ENCODE data around the gene COQ9. TPM values are rescaled to one million over a fixed set of nuclear protein-coding genes. Genes with fewer than 3 reads are reported as not detected.

COQ9 gene
- total and polyA plus RNA-seq, 7 donors, result 61.4 to 154 (median 74.5) TPM

GRCh38 chr16:57413733-57414132 is 33.5 kb upstream of the COQ9 start:
- no peak overlapping the region for H3K27ac ChIP-seq
- H3K36me3 ChIP-seq, result no peaks in the 10 kb centered on the region
- peaks cover 0 to 23% (median 17%) of the 10 kb centered on the region in 4 donors for H3K4me1 ChIP-seq
- TF ChIP-seq POLR2A (IDR thresholded peaks at IDR 0.05), result no peak
- no peak for TF ChIP-seq POLR2AphosphoS5 (IDR thresholded peaks at IDR 0.05)
- no peak for TF ChIP-seq EP300 (IDR thresholded peaks at IDR 0.05)
- TF ChIP-seq CTCF (IDR thresholded peaks at IDR 0.05), result no peak
- no peaks in the 10 kb centered on the region for H3K27me3 ChIP-seq
- H3K4me3 ChIP-seq, result no peak overlapping the region
- no peaks in the 10 kb centered on the region for H3K9me3 ChIP-seq
- intact Hi-C loops (cut with DNase I), result no loop called here
- WGBS, 2 donors, result 56 to 75% methylated on average over 7 of the region's 7 CpGs
- DNase-seq, result no peak

GRCh38 chr16:57416084-57416483 is 31.2 kb upstream of the COQ9 start:
- no peaks in the 10 kb centered on the region for H3K36me3 ChIP-seq
- TF ChIP-seq POLR2AphosphoS5 (IDR thresholded peaks at IDR 0.05) (no peak), CTCF (IDR thresholded peaks at IDR 0.05) (no peak), EP300 (IDR thresholded peaks at IDR 0.05) (no peak), POLR2A (IDR thresholded peaks at IDR 0.05) (no peak)
- 87 to 90% methylated on average over 16 of the region's 16 CpGs for WGBS, 2 donors
- no peak overlapping the region for H3K4me3 ChIP-seq
- peak; percentile 65 for DNase-seq
- no peak overlapping the region for H3K27ac ChIP-seq
- intact Hi-C loops (cut with DNase I), result loop anchor here (5.0 kb wide), 1 partner anchor 334 kb away; no protein-coding TSS in a partner anchor
- peaks cover 0 to 28% (median 20%) of the 10 kb centered on the region in 4 donors for H3K4me1 ChIP-seq
- H3K9me3 ChIP-seq, result no peaks in the 10 kb centered on the region
- H3K27me3 ChIP-seq, result no peaks in the 10 kb centered on the region

GRCh38 chr16:57419506-57419905 is 27.8 kb upstream of the COQ9 start:
- TF ChIP-seq CTCF (IDR thresholded peaks at IDR 0.05) (no peak), EP300 (IDR thresholded peaks at IDR 0.05) (no peak), POLR2A (IDR thresholded peaks at IDR 0.05) (no peak), POLR2AphosphoS5 (IDR thresholded peaks at IDR 0.05) (no peak)
- Histone ChIP-seq H3K36me3 (no peaks in the 10 kb centered on the region), H3K27ac (peak overlapping the region in 2 of 4 donors; percentile 23 to 29), H3K4me3 (no peak overlapping the region), H3K27me3 (no peaks in the 10 kb centered on the region), H3K9me3 (no peaks in the 10 kb centered on the region), H3K4me1 (peaks cover 0 to 36% (median 29%) of the 10 kb centered on the region in 4 donors)
- WGBS, 2 donors, result 85% methylated on average over 6 of the region's 6 CpGs
- no peak for DNase-seq
- intact Hi-C loops (cut with DNase I), result loop anchor here (5.0 kb wide), 1 partner anchor 337 kb away; no protein-coding TSS in a partner anchor

GRCh38 chr16:57422026-57422944 is 25.0 kb upstream of the COQ9 start:
- Histone ChIP-seq H3K27me3 (no peaks in the 10 kb centered on the region), H3K27ac (peak overlapping the region in 2 of 4 donors; percentile 20 to 29), H3K4me1 (peaks cover 0 to 25% (median 19%) of the 10 kb centered on the region in 4 donors), H3K9me3 (no peaks in the 10 kb centered on the region), H3K4me3 (no peak overlapping the region), H3K36me3 (peaks cover 0 to 3% (median 0%) of the 10 kb centered on the region in 4 donors)
- TF ChIP-seq POLR2A (IDR thresholded peaks at IDR 0.05) (no peak), POLR2AphosphoS5 (IDR thresholded peaks at IDR 0.05) (no peak), EP300 (IDR thresholded peaks at IDR 0.05) (no peak), CTCF (IDR thresholded peaks at IDR 0.05) (peak; percentile 19 to 65 (median 50))
- 30 to 52% methylated on average over 10 of the region's 10 CpGs for WGBS, 2 donors
- intact Hi-C loops (cut with DNase I), result no loop called here
- peak; percentile 80 for DNase-seq
